HG02973 (cell line): ENCODE data around the gene GRWD1.
"Not testable (repeated sequence)": the region's sequence is repeated elsewhere in the genome, so short reads cannot be mapped to it uniquely, and the experiment has no call there.

Experiments
- ATAC-seq: cut with Tn5 transposase; IDR thresholded peaks from one replicate; pipeline ENCODE4 v1.9.1; 2021; ENCODE audit warnings: moderate library complexity; ENCODE audit not compliant: unreplicated experiment

Gene GRWD1

GRCh38 chr19:48478339-48479256 is 32.8 kb downstream of the GRWD1 start:
- ATAC-seq: no peak

DNA sequence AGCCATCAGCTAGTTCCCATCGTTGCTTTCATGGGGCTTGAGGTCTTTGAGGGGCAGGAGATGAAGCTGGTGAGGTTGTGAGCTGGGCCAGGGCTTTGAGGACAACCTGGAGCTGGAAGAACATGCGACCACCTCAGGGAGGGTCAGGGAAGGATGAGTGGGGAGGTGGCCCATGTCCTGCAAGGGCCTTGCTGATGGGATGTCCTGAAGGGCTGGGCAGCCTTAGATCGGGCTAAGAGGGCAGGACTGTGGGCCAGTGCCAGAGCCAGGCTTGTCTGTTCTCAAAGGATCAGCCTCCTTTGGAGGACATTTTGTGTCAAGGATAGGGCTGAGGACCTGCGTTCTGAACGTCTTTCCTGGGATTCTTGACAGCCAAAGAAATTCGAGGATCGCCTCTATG is 33.9 kb downstream of the GRWD1 start:
- no peak for ATAC-seq

DNA sequence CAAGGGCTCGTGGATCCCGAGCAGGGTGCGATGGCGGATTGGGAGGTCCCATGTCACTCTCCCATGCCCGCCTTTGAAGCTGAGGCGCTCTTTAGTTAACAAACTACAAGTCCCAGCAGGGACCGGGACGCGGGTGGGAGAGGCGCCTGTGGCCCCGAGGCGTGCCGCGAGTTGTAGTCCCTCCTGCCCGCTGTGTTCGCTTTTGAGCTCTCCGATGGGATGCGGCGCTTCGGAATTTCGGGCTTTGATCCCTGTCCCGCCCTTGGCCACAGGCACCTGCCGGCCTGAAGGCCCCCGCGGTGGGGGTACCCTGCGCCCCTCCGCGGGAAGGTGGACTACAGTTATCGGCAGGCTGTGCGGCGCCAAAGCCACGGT is 34.4 kb downstream of the GRWD1 start:
- ATAC-seq: no peak

DNA sequence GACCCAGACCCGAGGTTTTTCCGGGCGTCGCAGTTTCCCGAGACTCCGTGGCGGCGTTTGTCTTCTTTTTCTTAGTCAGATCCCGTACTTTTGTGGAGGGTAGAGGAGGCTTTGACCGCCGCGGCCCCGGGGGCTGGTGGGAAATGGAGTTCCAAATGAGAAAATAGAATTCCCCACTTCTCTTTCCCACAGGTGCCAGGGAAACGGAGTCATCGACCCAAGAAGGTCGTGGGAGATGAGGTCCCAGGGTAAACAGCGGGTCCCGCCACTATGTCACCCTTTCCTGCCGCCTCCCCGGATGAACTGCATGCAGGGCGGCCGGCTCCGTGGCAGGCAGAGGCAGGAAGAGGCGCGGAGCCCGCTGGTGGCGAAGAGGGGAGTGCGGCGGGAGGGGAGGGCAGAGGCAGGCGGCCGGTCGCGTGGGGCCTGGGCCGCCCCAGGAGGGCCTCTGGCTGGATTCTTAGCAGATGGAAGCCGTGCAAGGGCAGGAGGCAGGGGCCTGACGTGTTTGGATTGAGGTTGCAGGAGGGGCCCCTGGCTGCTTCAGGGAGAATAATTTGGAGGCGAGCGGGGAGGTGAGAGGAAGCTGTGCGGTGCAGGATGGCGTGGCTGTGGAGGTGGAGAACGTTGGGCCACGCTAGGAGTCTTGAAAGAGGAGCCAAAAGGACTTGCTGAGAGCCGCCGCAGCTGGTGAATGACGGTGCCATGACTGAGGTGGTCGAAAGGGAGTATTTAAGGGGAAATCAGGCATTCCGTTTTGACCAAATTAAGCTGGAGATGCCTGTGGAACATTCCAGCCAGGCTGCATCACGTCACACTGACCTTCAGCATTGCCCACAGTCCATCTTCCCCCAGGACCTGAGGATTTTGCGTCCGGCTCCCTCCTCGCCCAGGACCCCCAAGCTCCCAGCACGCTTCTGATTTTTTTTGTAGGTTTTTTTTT is 35.0 kb downstream of the GRWD1 start:
- no peak for ATAC-seq

GRCh38 chr19:48481846-48482639 is 36.3 kb downstream of the GRWD1 start:
- no peak for ATAC-seq

GRCh38 chr19:48483301-48483700 is 37.5 kb downstream of the GRWD1 start:
- ATAC-seq: no peak

DNA sequence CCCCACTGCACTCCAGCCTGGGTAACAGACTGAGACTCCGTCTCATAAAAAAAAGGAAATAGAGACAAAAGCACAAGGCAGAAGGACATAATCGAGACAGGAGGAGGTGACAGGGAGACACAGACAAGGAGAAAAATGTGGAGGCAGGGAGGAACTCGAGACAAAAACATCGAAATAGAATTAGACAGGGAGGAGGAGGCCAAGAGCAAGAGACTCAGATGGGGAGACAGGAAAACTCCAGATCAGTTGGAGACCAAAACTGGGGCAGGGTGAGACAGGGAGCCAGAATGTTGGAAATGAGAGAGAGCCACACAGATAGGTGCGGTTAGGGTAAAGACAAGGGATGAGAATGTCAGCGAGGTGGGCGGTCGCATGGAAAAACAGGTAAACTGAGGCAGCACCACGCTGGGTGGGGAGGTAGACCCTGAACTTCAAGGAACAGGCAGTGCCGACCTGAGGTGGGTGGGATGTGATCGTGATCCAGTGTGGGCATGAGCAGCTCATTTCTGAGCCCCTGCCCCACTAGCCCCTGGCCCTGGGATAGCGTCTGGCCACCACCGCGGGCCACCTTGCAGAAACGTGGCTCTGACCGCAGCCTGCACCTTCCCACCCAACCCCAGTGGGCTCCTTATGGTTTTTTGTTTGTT is 38.6 kb downstream of the GRWD1 start:
- no peak for ATAC-seq

DNA sequence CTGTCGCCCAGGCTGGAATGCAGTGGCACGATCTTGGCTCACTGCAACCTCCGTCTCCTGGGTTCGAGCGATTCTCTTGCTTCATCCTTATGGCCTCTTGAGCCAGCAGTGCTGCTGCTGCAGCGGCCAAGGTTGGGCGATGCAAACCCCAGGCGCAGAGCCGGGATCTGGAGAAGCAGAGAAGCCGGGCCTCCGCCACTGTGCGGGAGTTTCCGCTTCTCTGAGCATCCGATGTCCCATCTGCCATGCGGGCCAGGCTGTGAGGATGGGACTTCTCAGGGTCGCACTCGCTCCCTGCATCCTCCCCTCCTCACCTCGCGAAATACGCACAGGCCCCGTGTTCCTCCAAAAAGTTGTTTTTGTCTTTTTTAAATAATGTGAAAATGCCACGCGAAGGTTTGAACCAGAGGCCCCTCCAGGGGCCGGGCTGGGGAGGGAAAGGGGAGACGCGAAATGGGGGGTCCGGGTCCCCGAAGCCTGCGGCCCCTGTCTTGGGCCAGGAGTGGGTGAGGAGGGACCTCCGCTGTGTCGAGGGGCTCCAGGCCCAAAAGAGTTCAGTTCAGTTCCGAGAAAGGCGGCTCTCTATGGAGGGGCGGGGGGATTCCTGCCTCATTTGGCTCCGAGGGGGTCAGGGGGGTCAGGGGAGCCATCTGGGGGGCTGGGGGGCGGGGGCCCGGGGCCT is 39.3 kb downstream of the GRWD1 start:
- ATAC-seq: no peak

DNA sequence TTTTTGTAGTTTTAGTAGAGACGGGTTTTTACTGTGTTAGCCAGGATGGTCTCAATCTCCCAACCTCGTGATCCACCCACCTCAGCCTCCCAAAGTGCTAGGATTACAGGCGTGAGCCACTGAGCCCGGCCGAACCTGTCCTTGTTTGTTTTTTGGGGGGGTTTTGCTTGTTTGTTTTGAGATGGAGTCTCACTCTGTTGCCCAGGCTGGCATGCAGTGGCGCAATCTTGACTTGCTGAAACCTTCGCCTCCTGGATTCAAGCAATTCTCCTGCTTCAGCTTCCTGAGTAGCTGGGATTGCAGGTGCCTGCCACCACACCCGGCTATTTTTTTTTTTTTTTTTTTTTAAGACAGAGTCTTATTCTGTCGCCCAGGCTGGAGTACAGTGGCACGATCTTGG is 40.9 kb downstream of the GRWD1 start:
- ATAC-seq: not testable (repeated sequence)

GRCh38 chr19:48487544-48487943 is 41.8 kb downstream of the GRWD1 start:
- no peak for ATAC-seq

GRCh38 chr19:48487948-48488347 is 42.2 kb downstream of the GRWD1 start:
- ATAC-seq: no peak

DNA sequence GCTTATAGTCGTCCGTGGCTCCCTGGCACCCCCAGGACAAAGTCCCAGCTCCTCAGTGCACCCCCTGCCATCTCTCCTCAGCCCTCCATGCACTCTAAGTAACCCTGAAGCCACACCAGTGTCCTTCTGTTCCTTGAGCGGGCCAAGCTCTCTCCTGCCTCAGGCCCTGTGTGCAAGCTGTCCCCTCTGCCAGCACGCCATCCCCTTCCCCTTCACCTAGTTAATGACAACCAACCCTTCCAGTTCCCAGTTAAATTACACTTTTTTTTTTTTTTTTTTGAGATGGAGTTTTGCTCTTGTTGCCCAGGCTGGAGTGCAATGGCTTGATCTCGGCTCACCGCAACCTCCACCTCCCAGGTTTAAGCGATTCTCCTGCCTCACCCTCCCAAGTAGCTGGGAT is 42.7 kb downstream of the GRWD1 start:
- ATAC-seq: not testable (repeated sequence)

DNA sequence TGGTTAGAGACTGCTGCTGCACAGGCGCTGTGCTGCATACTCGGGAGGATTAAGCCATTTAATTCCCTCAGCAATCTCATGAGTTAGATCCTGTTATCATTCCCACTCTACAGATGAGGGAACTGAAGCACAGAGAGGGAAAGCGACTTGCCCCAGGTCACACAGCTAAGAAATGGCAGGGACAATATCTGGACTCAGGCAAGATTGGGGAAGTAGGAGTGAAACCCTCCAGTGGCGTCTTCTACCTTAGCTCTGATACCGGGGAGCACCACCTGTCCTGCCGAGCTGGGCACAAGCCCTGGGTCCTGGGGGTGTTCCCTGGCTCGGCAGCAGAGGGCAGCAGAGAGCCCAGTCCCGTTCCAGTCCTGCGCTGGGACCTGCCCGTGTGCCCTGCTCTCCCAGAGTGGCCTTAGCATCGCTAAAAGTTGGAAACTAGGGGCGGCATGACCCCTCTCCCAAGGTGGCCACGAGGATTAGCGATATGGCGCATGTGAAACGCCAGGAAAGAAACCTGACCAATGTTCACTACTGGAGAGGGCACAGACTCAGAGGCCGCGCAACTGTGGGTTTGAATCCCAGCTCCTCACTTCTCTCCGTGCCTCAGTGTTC is 43.9 kb downstream of the GRWD1 start:
- ATAC-seq: no peak

DNA sequence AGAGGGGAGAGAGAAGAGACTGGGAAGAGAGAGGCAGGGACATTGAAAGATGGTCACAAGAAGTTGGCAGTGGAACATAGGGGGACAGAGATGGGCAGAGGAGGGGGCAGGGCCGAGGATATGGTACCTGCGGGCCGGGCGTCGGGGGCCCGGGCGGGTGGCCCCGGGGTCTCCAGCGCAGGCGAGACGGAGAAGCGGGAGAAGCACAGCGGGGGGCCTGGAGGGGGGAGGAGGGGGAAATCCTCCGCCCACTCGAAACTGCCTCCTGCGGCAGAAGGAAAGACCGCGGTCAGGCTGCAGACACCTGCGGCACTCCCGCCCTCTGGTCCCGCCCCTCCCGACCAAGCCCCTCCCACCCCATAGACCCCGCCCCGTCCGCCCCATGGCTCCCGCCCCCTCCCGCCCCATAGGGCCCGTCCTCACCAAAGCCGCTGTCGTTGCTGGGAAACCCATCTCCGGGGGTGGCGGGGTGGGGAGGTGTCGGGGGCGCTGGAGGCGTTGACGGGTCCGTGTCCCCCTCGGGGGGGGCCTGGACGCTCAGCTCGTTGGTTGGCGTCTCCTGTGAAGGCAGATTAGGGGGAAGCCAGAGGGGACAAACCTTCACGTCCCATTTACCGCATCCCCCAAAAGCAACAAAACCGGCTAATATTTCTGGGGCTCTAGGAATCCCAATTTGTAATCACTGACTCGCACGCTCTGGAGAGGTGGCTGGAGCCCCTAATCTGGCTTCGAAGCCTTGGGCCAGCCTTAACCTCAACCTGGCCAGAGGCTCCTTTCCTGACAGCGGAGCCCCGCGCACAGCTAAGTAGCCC is 45.4 kb downstream of the GRWD1 start:
- ATAC-seq: no peak

DNA sequence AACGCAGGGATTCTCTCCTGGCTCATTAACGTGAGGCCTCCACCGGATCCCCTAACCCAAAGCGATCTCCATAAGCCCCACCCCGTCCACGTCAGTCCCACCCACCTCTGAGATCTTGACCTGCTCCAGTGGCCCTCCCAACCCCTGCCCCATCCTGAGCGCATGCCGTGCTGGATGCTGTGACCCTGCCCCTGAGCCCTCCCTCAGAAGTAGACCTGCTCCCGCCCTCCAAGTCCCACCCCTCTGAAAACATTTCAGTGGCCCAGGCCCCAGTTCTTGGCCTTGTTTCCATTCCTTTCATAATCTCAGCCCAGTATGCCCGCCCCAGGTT is 46.0 kb downstream of the GRWD1 start:
- ATAC-seq: no peak

- peak; percentile 48 for ATAC-seq
Measured at GRCh38 chr19:48492925-48493717, 47.3 kb downstream of the GRWD1 start.

DNA sequence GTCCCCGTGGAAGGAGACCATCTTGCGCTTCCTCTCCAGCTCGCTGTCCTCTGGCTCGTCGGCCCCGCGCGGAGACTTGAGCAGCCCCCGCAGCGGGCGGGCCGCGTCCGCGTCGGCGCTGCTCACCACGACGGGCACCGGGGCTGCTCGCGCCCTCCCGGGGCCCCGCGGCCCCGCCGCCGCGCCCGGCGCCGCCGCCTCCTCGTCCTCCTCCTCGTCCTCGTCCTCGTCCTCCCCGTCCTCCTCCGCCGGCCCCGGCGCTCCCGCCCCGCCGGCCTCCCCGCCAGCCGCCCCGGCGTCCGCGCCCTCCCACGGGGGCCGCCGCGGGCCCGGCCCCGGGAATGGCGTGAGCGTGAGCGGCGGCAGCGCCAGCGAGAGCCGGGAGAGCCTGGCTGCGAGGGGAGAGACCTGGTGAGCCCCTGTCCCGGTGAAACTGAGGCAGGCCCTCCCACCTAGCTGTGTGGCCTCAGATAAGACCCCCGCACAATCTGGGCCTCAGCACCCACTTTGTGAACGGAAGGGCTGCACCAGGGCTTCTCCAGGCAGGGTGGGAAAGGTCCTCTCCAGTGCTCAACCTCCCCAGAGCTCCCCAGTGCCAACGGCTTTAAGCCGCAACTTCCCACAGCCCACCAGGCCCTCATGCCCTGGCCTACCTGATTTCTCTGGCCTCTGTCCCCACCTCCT is 48.1 kb downstream of the GRWD1 start:
- no peak for ATAC-seq
